ENCODE results near the gene LRRC8E.

- no peak for TF ChIP-seq CTCF (IDR thresholded peaks at IDR 0.05)
- no peak for TF ChIP-seq POLR2A (IDR thresholded peaks at IDR 0.05)
- TF ChIP-seq POLR2AphosphoS5 (IDR thresholded peaks at IDR 0.05): no peak
These were observed 23.3 kb downstream of the LRRC8E start for GRCh38 chr19:7911508-7912143.
